Lower lobe of right lung (tissue), 2 donors: ENCODE results near the gene RICTOR. TPM values are rescaled to one million over a fixed set of nuclear protein-coding genes. Genes with fewer than 3 reads are reported as not detected.
A peak's percentile ranks its signal among the peaks of the same experiment; 100 is the strongest.

ENCODE experiments used
- ATAC-seq, 2 donors: fragments of 200-7000 bp; cut with Tn5 transposase; one replicate each; pipeline ENCODE4 v1.9.1; 2020 to 2022; ENCODE audit warnings: mild to moderate bottlenecking in 2 of 2, moderate library complexity in 2 of 2
- DNase-seq: peaks from one replicate; pipeline ENCODE4 v3.0.0-alpha.2; 2020
- H3K27ac ChIP-seq: fragments of 200-600 bp; one replicate; pipeline ENCODE4 v1.8.0; 2022
- H3K27me3 ChIP-seq: fragments of 200-600 bp; one replicate; pipeline ENCODE4 v1.8.0; 2022; ENCODE audit warnings: low read depth
- H3K36me3 ChIP-seq: fragments of 200-600 bp; one replicate; pipeline ENCODE4 v1.8.0; 2022; ENCODE audit warnings: mild to moderate bottlenecking
- H3K4me1 ChIP-seq: fragments of 200-600 bp; one replicate; pipeline ENCODE4 v1.8.0; 2022
- H3K4me3 ChIP-seq: fragments of 200-600 bp; one replicate; pipeline ENCODE4 v1.8.0; 2022; ENCODE audit warnings: mild to moderate bottlenecking
- H3K9me3 ChIP-seq: fragments of 200-600 bp; one replicate; pipeline ENCODE4 v1.8.0; 2022
- CTCF ChIP-seq: fragments of 200-600 bp; IDR thresholded peaks from one replicate; pipeline ENCODE4 v1.8.0; 2022; ENCODE audit warnings: antibody characterized with exemption, mild to moderate bottlenecking
- intact Hi-C: fragments of 100-400 bp; cut with DNase I; formaldehyde crosslinking; loops from one replicate; pipeline ENCODE4 v1.11.0; 2022
- total RNA-seq: library from RNA; stranded (reverse); fragmentation: NEBNext Ultra II Directional; extraction: Animal tissue kit (Norgen Biotek cat#: 25700); gene quantifications from one replicate; pipeline ENCODE4 v1.2.1, GENCODE V29; 2021
- donor health status: DM: no; HTN: yes; CAD: no; lungs with severe emphysema.

Gene RICTOR
- total RNA-seq, 1 donor from 2014 or later = 52.1 TPM

GRCh38 chr5:39113354-39113953 lies 39.3 kb upstream of the RICTOR start:
- intact Hi-C loops = no loop called here
- H3K9me3 ChIP-seq = no peaks in the 10 kb centered on the region
- H3K27ac ChIP-seq = no peak overlapping the region
- no peak for TF ChIP-seq CTCF
- no peaks in the 10 kb centered on the region for H3K27me3 ChIP-seq
- no peak overlapping the region for H3K4me3 ChIP-seq
- DNase-seq (no peak), ATAC-seq (no peak)
- H3K4me1 ChIP-seq = no peaks in the 10 kb centered on the region
- H3K36me3 ChIP-seq = peaks cover 10% of the 10 kb centered on the region

GRCh38 chr5:39109606-39110005 lies 35.4 kb upstream of the RICTOR start:
- TF ChIP-seq CTCF = no peak
- no peak overlapping the region for H3K4me3 ChIP-seq
- H3K27me3 ChIP-seq = no peaks in the 10 kb centered on the region
- intact Hi-C loops = no loop called here
- no peak for DNase-seq
- H3K36me3 ChIP-seq = peaks cover 8% of the 10 kb centered on the region
- no peak overlapping the region for H3K27ac ChIP-seq
- no peaks in the 10 kb centered on the region for H3K9me3 ChIP-seq
- no peaks in the 10 kb centered on the region for H3K4me1 ChIP-seq
- ATAC-seq = no peak

- H3K27me3 ChIP-seq = no peaks in the 10 kb centered on the region
- no peaks in the 10 kb centered on the region for H3K9me3 ChIP-seq
- ATAC-seq = no peak
- no peak overlapping the region for H3K4me3 ChIP-seq
- no peak overlapping the region for H3K27ac ChIP-seq
- H3K4me1 ChIP-seq = no peaks in the 10 kb centered on the region
- no peak for TF ChIP-seq CTCF
- DNase-seq = no peak
- H3K36me3 ChIP-seq = peaks cover 8% of the 10 kb centered on the region
- intact Hi-C loops = no loop called here
Measured at GRCh38 chr5:39108987-39109386, 34.8 kb upstream of the RICTOR start.

DNA sequence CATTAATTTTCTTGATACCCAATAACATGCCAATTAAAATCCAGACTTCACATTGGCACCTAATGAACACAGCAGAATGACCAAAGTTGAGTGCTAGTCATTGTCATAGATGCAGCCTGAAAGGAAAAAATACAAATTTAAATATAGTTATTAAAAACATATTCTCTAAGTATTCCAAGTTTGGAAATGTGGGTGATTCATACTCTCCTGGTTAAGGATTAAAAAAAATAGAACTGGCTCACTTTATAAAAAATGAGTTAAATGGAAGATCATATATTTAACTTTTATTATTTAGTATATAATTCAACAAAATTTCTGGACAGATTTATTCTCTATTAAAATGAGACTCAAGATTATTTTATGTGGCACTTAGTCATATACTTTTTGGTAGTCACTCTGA lies 33.2 kb upstream of the RICTOR start:
- no peaks in the 10 kb centered on the region for H3K9me3 ChIP-seq
- peaks cover 8% of the 10 kb centered on the region for H3K36me3 ChIP-seq
- TF ChIP-seq CTCF = no peak

GRCh38 chr5:39106322-39106721 lies 32.1 kb upstream of the RICTOR start:
- no peak overlapping the region for H3K4me3 ChIP-seq
- H3K9me3 ChIP-seq = no peaks in the 10 kb centered on the region
- DNase-seq (no peak), ATAC-seq (no peak)
- peaks cover 8% of the 10 kb centered on the region for H3K36me3 ChIP-seq
- intact Hi-C loops = no loop called here
- TF ChIP-seq CTCF = peak; percentile 10
- no peaks in the 10 kb centered on the region for H3K4me1 ChIP-seq
- no peak overlapping the region for H3K27ac ChIP-seq
- H3K27me3 ChIP-seq = no peaks in the 10 kb centered on the region

More for the DNA sequence above, 33.2 kb upstream of the RICTOR start:
- H3K4me1 ChIP-seq = no peaks in the 10 kb centered on the region
- H3K4me3 ChIP-seq = no peak overlapping the region
- no peaks in the 10 kb centered on the region for H3K27me3 ChIP-seq
- ATAC-seq (no peak), DNase-seq (no peak)
- intact Hi-C loops = no loop called here
- H3K27ac ChIP-seq = no peak overlapping the region
